GM23338 (cell line): ENCODE results near the gene RPL7A. TPM values are rescaled to one million over a fixed set of nuclear protein-coding genes. Genes with fewer than 3 reads are reported as not detected.

Experiments used
- ATAC-seq: fragments of 200-7000 bp; cut with Tn5 transposase; 3 replicates; pipeline ENCODE4 v1.9.1; 2020
- DNase-seq: peaks from one replicate; pipeline ENCODE4 v3.0.0-alpha.2; 2015; ENCODE audit warnings: low spot score
- H2AFZ ChIP-seq: fragments of 200-600 bp; sonication (generic); 2 replicates; pipeline ENCODE4 v1.8.0; 2016; ENCODE audit warnings: antibody characterized with exemption, mild to moderate bottlenecking, moderate library complexity
- H3F3A ChIP-seq: fragments of 200-600 bp; sonication (generic); replicated peaks from 2 replicates; pipeline ENCODE4 v1.8.0; 2017; ENCODE audit warnings: antibody characterized with exemption, mixed run types, low read depth
- H3K27ac ChIP-seq: fragments of 200-600 bp; sonication (generic); 2 replicates; pipeline ENCODE4 v1.6.1; 2016; ENCODE audit warnings: low read depth
- H3K27me3 ChIP-seq: fragments of 200-600 bp; sonication (generic); 2 replicates; pipeline ENCODE4 v1.8.0; 2016; ENCODE audit warnings: mild to moderate bottlenecking, mixed run types, moderate library complexity; ENCODE audit not compliant: insufficient read depth
- H3K36me3 ChIP-seq: fragments of 200-600 bp; sonication (generic); 2 replicates; pipeline ENCODE4 v1.8.0; 2016; ENCODE audit warnings: mild to moderate bottlenecking; ENCODE audit not compliant: insufficient read depth
- H3K4me1 ChIP-seq: fragments of 200-600 bp; sonication (generic); 2 replicates; pipeline ENCODE4 v1.8.0; 2016; ENCODE audit warnings: mild to moderate bottlenecking, moderate library complexity; ENCODE audit not compliant: insufficient read depth
- H3K4me2 ChIP-seq: fragments of 200-600 bp; sonication (generic); 2 replicates; pipeline ENCODE4 v1.7.1; 2017; ENCODE audit warnings: mixed run types
- H3K4me3 ChIP-seq: fragments of 200-600 bp; sonication (generic); 2 replicates; pipeline ENCODE4 v1.6.1; 2016; ENCODE audit warnings: mixed run types
- H3K79me2 ChIP-seq: fragments of 200-600 bp; sonication (generic); replicated peaks from 2 replicates; pipeline ENCODE4 v1.8.0; 2017; ENCODE audit warnings: mild to moderate bottlenecking; ENCODE audit not compliant: insufficient read depth
- H3K9me2 ChIP-seq: fragments of 200-600 bp; sonication (generic); 2 replicates; pipeline ENCODE4 v1.8.0; 2017; ENCODE audit not compliant: insufficient read depth
- H4K20me1 ChIP-seq: fragments of 200-600 bp; sonication (generic); replicated peaks from 2 replicates; pipeline ENCODE4 v1.8.0; 2017; ENCODE audit warnings: mild to moderate bottlenecking; ENCODE audit not compliant: insufficient read depth
- H3K27ac Mint-ChIP-seq: 2 replicates; pipeline ENCODE4 v1.8.0; 2020; ENCODE audit warnings: inconsistent platforms, mild to moderate bottlenecking, moderate library complexity, mixed read lengths
- H3K27me3 Mint-ChIP-seq: 3 replicates; pipeline ENCODE4 v1.8.0; 2022; ENCODE audit warnings: low read depth, mild to moderate bottlenecking, moderate library complexity, mixed read lengths, inconsistent platforms; ENCODE audit not compliant: insufficient read depth, poor library complexity
- H3K36me3 Mint-ChIP-seq: 3 replicates; pipeline ENCODE4 v1.8.0; 2021; ENCODE audit warnings: low read depth, mild to moderate bottlenecking, inconsistent platforms, moderate library complexity, mixed read lengths
- H3K4me1 Mint-ChIP-seq: 3 replicates; pipeline ENCODE4 v1.8.0; 2020; ENCODE audit warnings: mild to moderate bottlenecking, inconsistent platforms, mixed read lengths
- H3K4me3 Mint-ChIP-seq: 3 replicates; pipeline ENCODE4 v1.8.0; 2021; ENCODE audit warnings: moderate library complexity, mild to moderate bottlenecking, inconsistent platforms, mixed read lengths
- H3K9me3 Mint-ChIP-seq: 3 replicates; pipeline ENCODE4 v1.8.0; 2020; ENCODE audit warnings: moderate library complexity, mild to moderate bottlenecking, inconsistent platforms, mixed read lengths
- CREB1 ChIP-seq: fragments of 250-450 bp; sonication (Bioruptor Pico); IDR thresholded peaks from 2 replicates; pipeline ENCODE4 v1.5.0; 2020; ENCODE audit warnings: low read depth, mild to moderate bottlenecking, moderate library complexity
- CTCF ChIP-seq, 2 experiments: fragments of 200-600 bp in 1 of 2; sonication (generic) in 1 of 2; conservative IDR thresholded peaks; 2 replicates each; pipeline versions ENCODE4 v1.5.1 to v1.6.1; 2016 to 2017; ENCODE audit warnings: antibody characterized with exemption in 2 of 2, low read depth in 2 of 2, mild to moderate bottlenecking in 2 of 2, moderate library complexity in 1 of 2
- ETS1 ChIP-seq: IDR thresholded peaks from 2 replicates; pipeline ENCODE4 v1.6.1; 2016; ENCODE audit warnings: antibody characterized with exemption
- EZH2 ChIP-seq: fragments of 200-600 bp; sonication (generic); IDR thresholded peaks from one replicate; pipeline ENCODE4 v1.8.0; 2017; ENCODE audit warnings: antibody characterized with exemption, mild to moderate bottlenecking, low read depth; ENCODE audit not compliant: unreplicated experiment
- EZH2phosphoT487 ChIP-seq: fragments of 200-600 bp; sonication (generic); IDR thresholded peaks from one replicate; pipeline ENCODE4 v1.8.1; 2018; ENCODE audit warnings: antibody characterized with exemption; ENCODE audit not compliant: unreplicated experiment
- NANOG ChIP-seq: IDR thresholded peaks from 2 replicates; pipeline ENCODE4 v1.6.1; 2016; ENCODE audit warnings: antibody characterized with exemption, borderline replicate concordance
- POLR2AphosphoS5 ChIP-seq: IDR thresholded peaks from 2 replicates; pipeline ENCODE4 v1.6.1; 2016; ENCODE audit warnings: antibody characterized with exemption, low read depth
- STAT1 ChIP-seq: IDR thresholded peaks from one replicate; pipeline ENCODE4 v1.6.1; 2016; ENCODE audit warnings: antibody characterized with exemption; ENCODE audit not compliant: unreplicated experiment
- ZNF114 ChIP-seq: fragments of 250-450 bp; sonication (Bioruptor Pico); IDR thresholded peaks from 2 replicates; pipeline ENCODE4 v1.5.0; 2020; ENCODE audit warnings: mild to moderate bottlenecking, moderate library complexity
- ZNF331 ChIP-seq: fragments of 250-450 bp; sonication (Bioruptor Pico); IDR thresholded peaks from 2 replicates; pipeline ENCODE4 v1.5.0; 2020; ENCODE audit warnings: low read depth, mild to moderate bottlenecking, moderate library complexity
- polyA plus RNA-seq: library from polyadenylated mRNA; unstranded; fragments of >200 nt; fragmentation: Nextera tagmentation; extraction: Ambion mirVana; gene quantifications from 2 replicates; pipeline ENCODE4 v1.2.1, GENCODE V29; 2016
- total RNA-seq: library from RNA; depleted of rRNA; stranded (reverse); fragments of >200 nt; shearing (Covaris generic); gene quantifications from 2 replicates; pipeline ENCODE4 v1.2.3, GENCODE V29; 2014

RPL7A gene
- total and polyA plus RNA-seq, 2 experiments from 2014 or later, result 1,644 to 2,020 TPM

GRCh38 chr9:133356391-133357091 is 8.5 kb downstream of the RPL7A start, which contains the start of the genes SURF1 and SURF2:
Gene SURF1, minus strand, starts transcription at chr9:133356487. Its CDS starts 34 bp downstream, at chr9:133356453.
Gene SURF2, plus strand, starts transcription at chr9:133356550. Its CDS starts 43 bp downstream, at chr9:133356593.
- peaks cover 8% of the 10 kb centered on the region; the same call in 2 of the 3 replicates for H3K4me1 Mint-ChIP-seq
- Histone ChIP-seq H3K4me2 (peak within 1 kb of the TSS; percentile 93), H3K27ac (no peak within 1 kb of the TSS)

GRCh38 chr9:133357656-133358055 is 9.6 kb downstream of the RPL7A start:
- peaks cover 13% of the 10 kb centered on the region; the same call in 1 of the 2 replicates for H4K20me1 ChIP-seq
- no peak for TF ChIP-seq ETS1
- no peak for TF ChIP-seq ZNF331 (CRISPR knock-in tag)
- TF ChIP-seq POLR2AphosphoS5, result no peak
- no peak for TF ChIP-seq EZH2
- TF ChIP-seq STAT1, result no peak
- no peak for TF ChIP-seq ZNF114 (CRISPR knock-in tag)
- no peak for TF ChIP-seq EZH2phosphoT487
- no peak for TF ChIP-seq NANOG
- TF ChIP-seq CREB1 (CRISPR knock-in tag), result no peak

More at GRCh38 chr9:133356391-133357091, 8.5 kb downstream of the RPL7A start, which contains the start of the genes SURF1 and SURF2:
- peak within 1 kb of the TSS; percentile 94 for H3K4me3 ChIP-seq
- peaks cover 38% of the 10 kb centered on the region for H3F3A ChIP-seq
- DNase-seq, result peak; percentile 95
- peaks cover 23% of the 10 kb centered on the region for H3K79me2 ChIP-seq
- no peak within 1 kb of the TSS for H2AFZ ChIP-seq
- peaks cover 21% of the 10 kb centered on the region for H4K20me1 ChIP-seq
- peaks cover 9% of the 10 kb centered on the region; the same call in 1 of the 2 replicates for H3K4me1 ChIP-seq
- H3K9me2 ChIP-seq, result no peaks in the 10 kb centered on the region
- H3K36me3 ChIP-seq, result peaks cover 8% of the 10 kb centered on the region
- peak within 1 kb of the TSS; percentile 95 for H3K27ac Mint-ChIP-seq
- ATAC-seq, result peak; percentile 66
- H3K36me3 Mint-ChIP-seq, result peaks cover 54% of the 10 kb centered on the region
- peak; percentile 55 for TF ChIP-seq ETS1
- peak; percentile 72 for TF ChIP-seq CREB1 (CRISPR knock-in tag)
- TF ChIP-seq STAT1, result no peak
- 0 out of 4 replicates have a peak, but pooled peaks of 1 of the 2 experiments have one; percentile 10 for TF ChIP-seq CTCF (conservative IDR thresholded peaks at IDR 0.05; ENCODE audit: low read depth in 2 of 2)
- no peak for TF ChIP-seq ZNF331 (CRISPR knock-in tag)
- peak; percentile 91 for TF ChIP-seq POLR2AphosphoS5
- TF ChIP-seq ZNF114 (CRISPR knock-in tag), result no peak
- H3K27me3 ChIP-seq, result no peaks in the 10 kb centered on the region
- H3K4me3 Mint-ChIP-seq, result peak within 1 kb of the TSS; percentile 95
- peaks cover 19% of the 10 kb centered on the region for H3K27me3 Mint-ChIP-seq
- no peaks in the 10 kb centered on the region for H3K9me3 Mint-ChIP-seq

More at GRCh38 chr9:133357656-133358055, 9.6 kb downstream of the RPL7A start:
- Histone ChIP-seq H3K27ac (no peak overlapping the region), H3K4me3 (peak overlapping the region; percentile 94), H3K4me1 (peaks cover 8% of the 10 kb centered on the region; the same call in 1 of the 2 replicates), H3F3A (peaks cover 28% of the 10 kb centered on the region), H2AFZ (no peak overlapping the region), H3K36me3 (peaks cover 9% of the 10 kb centered on the region), H3K4me2 (peak overlapping the region; percentile 93), H3K27me3 (no peaks in the 10 kb centered on the region), H3K9me2 (no peaks in the 10 kb centered on the region), H3K79me2 (peaks cover 23% of the 10 kb centered on the region)
- DNase-seq, result no peak
- Mint-ChIP-seq H3K9me3 (no peaks in the 10 kb centered on the region), H3K27ac (no peak overlapping the region), H3K27me3 (peaks cover 19% of the 10 kb centered on the region), H3K4me3 (peak overlapping the region; percentile 79), H3K4me1 (peaks cover 8% of the 10 kb centered on the region; the same call in 2 of the 3 replicates), H3K36me3 (peaks cover 54% of the 10 kb centered on the region)
- no peak for ATAC-seq
